Left lung (tissue), 10 donors: ENCODE results near the gene CIDEA. TPM values are rescaled to one million over a fixed set of nuclear protein-coding genes. Genes with fewer than 3 reads are reported as not detected.

ENCODE experiments used
- ATAC-seq: fragments of 200-7000 bp; cut with Tn5 transposase; one replicate; pipeline ENCODE4 v1.9.1; 2020; ENCODE audit warnings: moderate library complexity
- DNase-seq, 4 donors: peaks; one replicate each; pipeline ENCODE4 v3.0.0-alpha.2; 2013 to 2020
- H3K27ac ChIP-seq, 2 donors: fragments of 200-600 bp; sonication (generic) in 1 of 2; one replicate each; pipeline versions ENCODE4 v1.5.0 to v1.8.0; 2020 to 2021
- H3K27me3 ChIP-seq, 2 donors: fragments of 200-600 bp; sonication (generic) in 1 of 2; one replicate each; pipeline versions ENCODE4 v1.5.0 to v1.8.0; 2020 to 2021
- H3K36me3 ChIP-seq, 2 donors: fragments of 200-600 bp; sonication (generic) in 1 of 2; one replicate each; pipeline versions ENCODE4 v1.5.0 to v1.8.0; 2020 to 2021
- H3K4me1 ChIP-seq, 2 donors: fragments of 200-600 bp; one replicate each; pipeline ENCODE4 v1.8.0; 2021
- H3K4me3 ChIP-seq, 2 donors: fragments of 200-600 bp; sonication (generic) in 1 of 2; one replicate each; pipeline versions ENCODE4 v1.5.0 to v1.8.0; 2020 to 2021; ENCODE audit warnings: mild to moderate bottlenecking in 1 of 2
- H3K9me3 ChIP-seq, 2 donors: fragments of 200-600 bp; sonication (generic) in 1 of 2; one replicate each; pipeline versions ENCODE4 v1.5.0 to v1.8.0; 2020 to 2021
- CTCF ChIP-seq, 2 donors: fragments of 200-600 bp; sonication (generic) in 1 of 2; IDR thresholded peaks; one replicate each; pipeline versions ENCODE4 v1.5.0 to v1.8.0; 2021; ENCODE audit warnings: antibody characterized with exemption in 2 of 2
- intact Hi-C, 2 donors: fragments of 100-400 bp; cut with DNase I; formaldehyde crosslinking; loops; one replicate each; pipeline versions ENCODE4 v1.11.2 to v1.14.2; 2022
- polyA plus RNA-seq, 6 donors: library from polyadenylated mRNA; unstranded; fragments of 120-200 nt; gene quantifications; one replicate each; pipeline ENCODE4 v1.2.1, GENCODE V29; 2013; ENCODE audit not compliant: insufficient read length in 6 of 6
- total RNA-seq, 2 donors: library from RNA; stranded (reverse); fragmentation: NEBNext Ultra II Directional; extraction: Animal tissue kit (Norgen Biotek cat#: 25700); gene quantifications; one replicate each; pipeline ENCODE4 v1.2.1, GENCODE V29; 2021
- donor health status: DM: no; HTN: yes; CAD: no.
- donor health status: DM: no; HTN: no; CAD: no.

Gene CIDEA
- total and polyA plus RNA-seq, 8 donors: 0.77 to 2.2 (median 1.8) TPM; not detected in 2

GRCh38 chr18:12290086-12290485 is 35.9 kb downstream of the CIDEA start:
- intact Hi-C loops: no loop called here

GRCh38 chr18:12291161-12291560 is 37.0 kb downstream of the CIDEA start:
- H3K4me1 ChIP-seq: peaks cover 4 to 20% of the 10 kb centered on the region in 2 donors
- ATAC-seq (no peak), DNase-seq (no peak)
- intact Hi-C loops: no loop called here
- H3K27ac ChIP-seq: no peak overlapping the region
- no peaks in the 10 kb centered on the region for H3K9me3 ChIP-seq
- no peak overlapping the region for H3K4me3 ChIP-seq
- H3K36me3 ChIP-seq: no peaks in the 10 kb centered on the region
- peaks cover 0 to 44% of the 10 kb centered on the region in 2 donors for H3K27me3 ChIP-seq
- no peak for TF ChIP-seq CTCF (IDR thresholded peaks at IDR 0.05)

More at GRCh38 chr18:12290086-12290485, 35.9 kb downstream of the CIDEA start:
- Histone ChIP-seq H3K4me1 (peaks cover 4 to 20% of the 10 kb centered on the region in 2 donors), H3K9me3 (no peaks in the 10 kb centered on the region), H3K4me3 (no peak overlapping the region), H3K36me3 (no peaks in the 10 kb centered on the region), H3K27me3 (peaks cover 0 to 55% of the 10 kb centered on the region in 2 donors), H3K27ac (no peak overlapping the region)
- ATAC-seq: no peak
- DNase-seq: no peak
- no peak for TF ChIP-seq CTCF (IDR thresholded peaks at IDR 0.05)

- H3K36me3 ChIP-seq: no peaks in the 10 kb centered on the region
- intact Hi-C loops: no loop called here
Observed at GRCh38 chr18:12291690-12292089, 37.5 kb downstream of the CIDEA start.

GRCh38 chr18:12293831-12294230 is 39.7 kb downstream of the CIDEA start:
- H3K9me3 ChIP-seq: peaks cover 0 to 3% of the 10 kb centered on the region in 2 donors
- DNase-seq: no peak
- peaks cover 0 to 18% of the 10 kb centered on the region in 2 donors for H3K27me3 ChIP-seq
- no peak for TF ChIP-seq CTCF (IDR thresholded peaks at IDR 0.05)
- H3K4me3 ChIP-seq: no peak overlapping the region
- H3K27ac ChIP-seq: no peak overlapping the region
- no peaks in the 10 kb centered on the region for H3K36me3 ChIP-seq
- ATAC-seq: no peak
- peaks cover 0 to 3% of the 10 kb centered on the region in 2 donors for H3K4me1 ChIP-seq
- intact Hi-C loops: no loop called here

More at GRCh38 chr18:12291690-12292089, 37.5 kb downstream of the CIDEA start:
- no peak for ATAC-seq
- Histone ChIP-seq H3K27ac (no peak overlapping the region), H3K27me3 (peaks cover 0 to 39% of the 10 kb centered on the region in 2 donors), H3K4me1 (peaks cover 4 to 20% of the 10 kb centered on the region in 2 donors), H3K9me3 (no peaks in the 10 kb centered on the region), H3K4me3 (no peak overlapping the region)
- no peak for TF ChIP-seq CTCF (IDR thresholded peaks at IDR 0.05)
- no peak for DNase-seq

GRCh38 chr18:12295389-12296086 is 41.4 kb downstream of the CIDEA start:
- Histone ChIP-seq H3K36me3 (no peaks in the 10 kb centered on the region), H3K9me3 (peaks cover 0 to 3% of the 10 kb centered on the region in 2 donors), H3K27me3 (peaks cover 0 to under 1% of the 10 kb centered on the region in 2 donors), H3K4me1 (no peaks in the 10 kb centered on the region), H3K4me3 (no peak overlapping the region), H3K27ac (no peak overlapping the region)
- TF ChIP-seq CTCF (IDR thresholded peaks at IDR 0.05): no peak
- DNase-seq (no peak), ATAC-seq (no peak)
- intact Hi-C loops: no loop called here
